NCI-H82 treated with DMSO at 0.1 percent for 48 hours (cell line): ENCODE measurements around the gene SLX4.
"Not testable (repeated sequence)": the region's sequence is repeated elsewhere in the genome, so short reads cannot be mapped to it uniquely, and the experiment has no call there.

Experiments
- DNase-seq: peaks from one replicate; lab custom pipeline; 2025; ENCODE audit not compliant: unreplicated experiment; lab: John Stamatoyannopoulos, UW

SLX4 gene, protein sequence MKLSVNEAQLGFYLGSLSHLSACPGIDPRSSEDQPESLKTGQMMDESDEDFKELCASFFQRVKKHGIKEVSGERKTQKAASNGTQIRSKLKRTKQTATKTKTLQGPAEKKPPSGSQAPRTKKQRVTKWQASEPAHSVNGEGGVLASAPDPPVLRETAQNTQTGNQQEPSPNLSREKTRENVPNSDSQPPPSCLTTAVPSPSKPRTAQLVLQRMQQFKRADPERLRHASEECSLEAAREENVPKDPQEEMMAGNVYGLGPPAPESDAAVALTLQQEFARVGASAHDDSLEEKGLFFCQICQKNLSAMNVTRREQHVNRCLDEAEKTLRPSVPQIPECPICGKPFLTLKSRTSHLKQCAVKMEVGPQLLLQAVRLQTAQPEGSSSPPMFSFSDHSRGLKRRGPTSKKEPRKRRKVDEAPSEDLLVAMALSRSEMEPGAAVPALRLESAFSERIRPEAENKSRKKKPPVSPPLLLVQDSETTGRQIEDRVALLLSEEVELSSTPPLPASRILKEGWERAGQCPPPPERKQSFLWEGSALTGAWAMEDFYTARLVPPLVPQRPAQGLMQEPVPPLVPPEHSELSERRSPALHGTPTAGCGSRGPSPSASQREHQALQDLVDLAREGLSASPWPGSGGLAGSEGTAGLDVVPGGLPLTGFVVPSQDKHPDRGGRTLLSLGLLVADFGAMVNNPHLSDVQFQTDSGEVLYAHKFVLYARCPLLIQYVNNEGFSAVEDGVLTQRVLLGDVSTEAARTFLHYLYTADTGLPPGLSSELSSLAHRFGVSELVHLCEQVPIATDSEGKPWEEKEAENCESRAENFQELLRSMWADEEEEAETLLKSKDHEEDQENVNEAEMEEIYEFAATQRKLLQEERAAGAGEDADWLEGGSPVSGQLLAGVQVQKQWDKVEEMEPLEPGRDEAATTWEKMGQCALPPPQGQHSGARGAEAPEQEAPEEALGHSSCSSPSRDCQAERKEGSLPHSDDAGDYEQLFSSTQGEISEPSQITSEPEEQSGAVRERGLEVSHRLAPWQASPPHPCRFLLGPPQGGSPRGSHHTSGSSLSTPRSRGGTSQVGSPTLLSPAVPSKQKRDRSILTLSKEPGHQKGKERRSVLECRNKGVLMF (N-terminal part only)

DNA sequence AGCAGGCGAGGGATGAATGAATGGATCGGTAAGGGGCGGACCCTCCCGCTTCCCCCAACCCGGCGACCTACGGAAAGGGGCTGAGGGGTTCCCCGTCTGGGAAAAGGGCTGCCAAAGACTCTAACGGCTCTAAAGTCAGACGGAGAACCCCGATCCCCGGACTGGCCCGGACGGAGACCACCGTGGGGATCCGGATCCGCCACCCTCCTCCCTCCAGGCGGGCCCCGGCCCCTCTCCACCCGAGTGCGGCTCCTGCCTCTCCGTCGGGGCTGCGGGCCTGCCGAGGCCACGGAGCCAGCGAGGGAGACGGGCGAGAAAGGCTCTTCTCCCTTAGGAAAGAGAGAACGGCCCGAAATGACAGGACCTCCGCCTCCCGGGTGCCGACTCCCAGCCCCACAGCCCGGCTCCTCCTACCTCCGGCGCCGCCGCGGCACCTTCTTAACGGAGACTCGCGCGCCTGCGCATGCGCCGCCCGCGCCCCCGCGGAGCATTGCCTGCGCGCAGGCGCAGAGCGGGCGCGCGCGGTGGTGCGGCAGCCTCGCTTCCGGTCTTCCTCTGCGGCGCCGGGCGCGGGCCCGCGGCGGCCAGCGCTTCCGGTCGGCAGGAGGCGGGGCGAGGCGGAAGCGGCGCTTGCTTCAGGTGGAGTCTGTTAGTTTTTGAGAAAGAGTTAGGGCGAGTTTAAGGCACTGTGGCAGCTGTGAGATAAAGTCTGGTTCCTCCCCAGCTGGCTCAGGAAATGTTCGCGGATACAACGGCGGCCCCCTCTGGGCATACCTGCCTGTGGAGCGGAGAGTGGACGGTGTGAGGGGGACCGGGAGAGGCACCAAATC, at the start of gene SLX4:
Gene SLX4, minus strand, starts transcription at position 461 of the 830 bp plus-strand sequence. CDS start 2,642 bp downstream, outside the sequence.
- DNase-seq = peak; percentile 67

DNA sequence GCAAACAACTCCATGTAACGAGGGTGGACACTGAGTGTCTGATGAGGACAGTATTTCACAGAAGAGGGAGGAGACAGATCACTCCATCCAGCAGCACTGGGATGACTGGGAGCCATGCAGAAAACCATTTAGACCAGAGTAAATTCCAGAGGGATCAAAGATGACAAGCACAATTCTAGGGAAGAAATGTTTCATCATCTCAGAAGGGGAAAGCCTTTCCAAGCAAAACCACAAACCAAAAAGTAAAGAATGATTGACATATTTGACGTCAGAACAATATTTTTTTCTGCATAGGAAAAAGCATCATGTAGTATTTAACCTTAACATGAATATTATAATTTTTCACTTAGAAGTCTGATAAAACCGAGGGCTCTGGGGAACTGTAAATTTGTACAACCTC, 47.8 kb upstream of the SLX4 start:
- no peak for DNase-seq

DNA sequence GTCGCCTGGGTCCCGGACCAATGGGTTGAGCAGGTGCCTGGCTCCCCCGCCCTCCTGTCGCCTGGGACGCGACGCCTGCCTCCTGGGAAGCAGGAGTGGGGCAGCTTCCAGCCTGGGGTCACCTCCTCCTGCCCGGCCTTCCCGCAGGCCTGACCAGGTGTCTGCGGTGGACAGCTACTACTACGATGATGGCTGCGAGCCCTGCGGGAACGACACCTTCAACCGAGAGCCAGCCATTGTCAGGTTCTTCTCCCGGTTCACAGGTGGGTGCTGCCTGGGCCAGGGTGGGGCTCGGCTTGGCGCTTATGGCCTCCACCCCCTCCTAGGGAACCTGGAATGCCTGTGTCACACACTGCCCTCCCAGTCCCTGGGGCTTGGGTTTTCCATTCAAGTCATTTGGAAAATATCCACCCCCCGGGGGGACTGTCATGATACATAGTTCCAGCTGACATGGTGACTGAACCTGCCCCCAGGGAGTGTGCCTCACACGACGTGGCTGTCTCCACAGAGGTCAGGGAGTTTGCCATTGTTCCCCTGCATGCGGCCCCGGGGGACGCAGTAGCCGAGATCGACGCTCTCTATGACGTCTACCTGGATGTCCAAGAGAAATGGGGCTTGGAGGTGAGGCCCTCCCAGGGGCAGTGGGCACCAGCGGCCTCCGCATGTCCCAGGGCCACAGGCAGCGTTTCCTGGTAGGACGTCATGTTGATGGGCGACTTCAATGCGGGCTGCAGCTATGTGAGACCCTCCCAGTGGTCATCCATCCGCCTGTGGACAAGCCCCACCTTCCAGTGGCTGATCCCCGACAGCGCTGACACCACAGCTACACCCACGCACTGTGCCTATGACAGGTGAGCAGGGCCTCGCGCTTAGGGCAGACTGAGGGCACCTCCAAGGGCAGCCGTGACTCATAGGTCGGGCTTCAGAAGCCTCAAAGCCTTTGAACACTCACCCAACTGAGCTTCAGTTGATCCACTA, 45.4 kb upstream of the SLX4 start:
- no peak for DNase-seq

DNA sequence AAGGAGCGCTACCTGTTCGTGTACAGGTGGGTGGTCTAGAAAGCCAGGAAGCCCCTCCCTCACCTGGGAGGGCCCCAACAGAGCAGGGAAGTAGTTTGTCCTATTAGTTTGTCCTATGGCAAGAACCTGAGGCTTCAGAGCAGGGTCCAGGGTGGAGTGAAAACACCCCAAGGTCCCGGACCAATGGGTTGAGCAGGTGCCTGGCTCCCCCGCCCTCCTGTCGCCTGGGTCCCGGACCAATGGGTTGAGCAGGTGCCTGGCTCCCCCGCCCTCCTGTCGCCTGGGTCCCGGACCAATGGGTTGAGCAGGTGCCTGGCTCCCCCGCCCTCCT, 44.7 kb upstream of the SLX4 start:
- DNase-seq = not testable (repeated sequence)

DNA sequence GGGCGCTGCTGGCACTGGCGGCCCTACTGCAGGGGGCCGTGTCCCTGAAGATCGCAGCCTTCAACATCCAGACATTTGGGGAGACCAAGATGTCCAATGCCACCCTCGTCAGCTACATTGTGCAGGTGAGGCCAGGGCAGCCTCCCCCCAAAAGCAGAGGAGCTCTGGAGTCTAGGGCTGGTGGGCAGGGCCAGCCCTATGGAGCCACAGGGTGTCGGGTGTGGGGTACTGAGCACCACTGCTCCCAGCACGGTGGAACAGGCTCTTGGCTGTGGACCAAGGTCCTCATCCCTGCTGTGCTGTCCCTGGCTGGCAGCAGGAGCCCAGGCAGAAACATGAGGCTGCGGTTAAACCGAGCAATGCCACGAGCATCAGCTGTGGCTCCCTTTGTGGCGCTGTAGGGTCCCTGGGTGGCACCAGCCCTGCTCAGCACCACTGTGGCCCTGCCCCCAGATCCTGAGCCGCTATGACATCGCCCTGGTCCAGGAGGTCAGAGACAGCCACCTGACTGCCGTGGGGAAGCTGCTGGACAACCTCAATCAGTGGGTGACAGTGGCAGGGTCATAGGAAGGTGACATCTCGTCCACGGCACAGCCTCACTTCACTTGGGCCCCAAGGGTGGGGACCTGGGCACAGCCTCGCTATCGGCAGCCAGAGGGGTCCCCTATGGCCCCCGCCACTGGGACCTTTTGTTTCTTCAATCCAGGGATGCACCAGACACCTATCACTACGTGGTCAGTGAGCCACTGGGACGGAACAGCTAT, 44.2 kb upstream of the SLX4 start:
- DNase-seq = no peak

DNA sequence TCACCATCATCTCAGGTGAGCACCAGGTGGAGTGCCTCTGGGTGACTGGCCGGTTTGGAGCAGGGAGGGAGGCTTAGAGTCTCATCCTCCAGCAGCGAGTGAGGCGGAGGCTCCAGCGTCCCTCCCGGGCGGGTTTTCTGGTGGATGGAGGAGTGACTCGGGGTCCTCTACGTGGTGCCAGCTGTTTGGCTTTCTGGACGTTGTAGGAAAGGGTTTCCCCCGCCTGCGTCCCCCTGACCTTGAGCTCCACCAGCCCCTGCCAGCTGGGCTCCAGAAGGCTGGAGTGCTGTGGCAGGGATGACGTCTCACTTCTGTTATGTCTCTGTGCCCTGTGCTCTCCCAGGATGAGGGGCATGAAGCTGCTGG, 43.6 kb upstream of the SLX4 start:
- no peak for DNase-seq

DNA sequence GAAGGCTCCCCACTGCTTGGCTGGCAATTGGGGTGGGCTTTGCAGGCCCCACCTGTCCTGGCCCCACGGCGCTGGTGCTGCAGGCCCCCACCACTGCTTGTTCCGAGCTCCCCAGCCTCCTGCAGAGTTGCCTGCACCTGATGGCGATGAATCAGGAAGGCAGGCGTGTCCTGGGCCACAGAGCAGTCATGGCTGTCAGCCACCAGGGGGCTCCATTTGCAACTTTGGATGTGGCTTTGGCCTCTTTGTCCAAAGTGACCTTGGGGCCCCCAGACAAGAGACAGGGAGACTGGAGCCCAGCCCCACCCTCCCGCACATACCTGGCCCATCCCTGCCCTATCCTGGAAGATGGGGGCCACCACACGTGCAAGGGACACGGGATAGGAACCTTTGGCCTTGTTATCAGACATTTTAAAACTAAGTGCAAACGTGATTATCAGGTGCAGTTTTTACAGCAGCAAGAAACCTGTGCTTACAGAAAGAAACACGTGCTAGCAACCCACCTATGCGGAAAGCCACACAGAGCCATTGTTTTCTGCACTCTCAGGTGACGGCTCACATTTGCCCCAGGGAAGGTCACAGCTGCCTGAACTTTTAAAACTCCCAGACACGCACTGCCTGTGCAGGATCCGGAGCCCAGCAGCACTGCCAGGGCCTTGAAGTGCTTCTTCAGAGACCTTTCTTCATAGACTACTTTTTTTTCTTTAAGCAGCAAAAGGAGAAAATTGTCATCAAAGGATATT, 43.0 kb upstream of the SLX4 start, which contains the start of gene DNASE1:
Gene DNASE1, plus strand, starts transcription at position 443 of the 743 bp plus-strand sequence. CDS start 683 bp downstream, outside the sequence.
- DNase-seq = no peak

DNA sequence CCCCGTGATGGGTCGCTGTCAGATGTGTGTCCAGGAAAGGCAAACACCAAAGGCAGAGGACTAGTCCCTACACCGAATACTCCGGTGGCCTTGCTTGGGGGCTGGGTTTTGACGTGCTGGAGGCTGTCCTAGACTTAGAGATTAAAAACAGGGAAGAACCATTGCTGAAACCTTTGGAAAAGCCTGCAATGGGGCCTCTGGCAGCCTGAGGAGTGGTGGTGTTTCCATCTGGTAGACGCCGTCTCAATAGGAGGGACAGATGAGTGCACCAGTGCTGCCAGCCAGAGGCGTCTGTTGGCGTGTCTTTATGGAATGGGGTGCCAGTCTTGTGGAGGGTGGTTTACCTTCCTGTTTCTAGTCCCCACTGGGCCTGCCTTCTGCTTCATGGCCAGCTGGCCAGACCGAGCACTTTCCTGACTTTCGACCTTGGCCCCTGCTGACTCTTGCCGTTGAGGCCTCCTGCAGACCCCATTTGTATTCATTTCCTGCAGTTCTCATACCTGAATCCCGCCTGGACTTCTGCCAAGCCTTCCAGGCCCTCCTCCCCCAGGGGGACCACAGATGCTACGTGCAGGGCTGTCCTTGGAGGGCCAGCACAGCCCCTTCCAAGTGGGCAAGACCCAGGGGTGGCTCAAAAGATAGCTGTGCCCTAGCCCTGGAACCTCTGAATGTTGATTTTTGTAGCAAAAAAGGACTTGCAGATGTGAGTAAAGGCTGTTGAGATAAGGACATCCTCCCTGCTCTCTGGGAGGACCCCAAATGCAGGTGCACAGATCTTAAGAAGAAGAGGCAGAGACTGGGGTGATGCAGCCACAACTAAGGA, 41.2 kb upstream of the SLX4 start:
- no peak for DNase-seq

DNA sequence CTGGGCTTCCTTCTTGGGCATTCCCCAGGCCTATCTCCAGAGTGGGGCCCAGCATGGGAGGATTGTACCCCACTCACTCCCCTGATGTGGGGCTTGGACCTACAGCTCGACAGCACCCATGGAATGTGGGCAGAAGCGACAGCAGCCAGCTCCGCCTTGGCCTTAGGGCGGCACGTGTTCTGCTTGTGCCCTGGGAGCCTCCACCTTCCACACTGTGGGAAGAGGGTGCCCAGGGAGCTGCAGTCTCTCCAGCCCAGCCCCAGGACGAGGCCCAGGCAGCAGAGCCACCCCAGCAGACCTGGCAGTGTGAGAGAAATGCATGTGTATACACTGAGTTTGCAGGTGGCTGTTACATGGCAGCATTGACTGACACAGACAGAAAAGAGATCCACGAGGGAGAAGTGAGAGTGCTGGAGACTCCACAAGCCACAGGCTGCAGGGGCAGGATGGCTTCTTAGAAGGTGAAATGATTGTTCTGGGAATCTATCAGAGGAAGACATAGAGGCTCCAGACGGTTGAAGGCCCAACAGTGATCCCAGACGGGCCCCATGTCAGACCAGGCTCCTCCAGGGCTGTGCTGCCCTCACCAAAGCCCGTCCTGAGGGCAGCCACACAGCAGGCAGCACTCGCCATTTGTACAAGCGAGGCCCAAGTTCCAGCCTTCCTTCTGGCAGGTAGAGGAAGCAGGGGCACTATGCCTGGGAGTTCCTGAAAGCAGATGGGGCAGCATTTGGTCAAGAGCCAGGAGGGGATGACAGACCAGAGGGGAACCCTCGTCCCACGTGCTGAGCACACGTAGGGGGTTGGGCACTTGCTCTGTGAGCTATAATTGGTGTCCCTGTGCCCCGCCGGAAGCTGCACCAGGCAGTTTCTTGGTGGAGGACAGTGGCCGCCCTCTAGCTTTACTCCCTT, 40.3 kb upstream of the SLX4 start:
- no peak for DNase-seq

DNA sequence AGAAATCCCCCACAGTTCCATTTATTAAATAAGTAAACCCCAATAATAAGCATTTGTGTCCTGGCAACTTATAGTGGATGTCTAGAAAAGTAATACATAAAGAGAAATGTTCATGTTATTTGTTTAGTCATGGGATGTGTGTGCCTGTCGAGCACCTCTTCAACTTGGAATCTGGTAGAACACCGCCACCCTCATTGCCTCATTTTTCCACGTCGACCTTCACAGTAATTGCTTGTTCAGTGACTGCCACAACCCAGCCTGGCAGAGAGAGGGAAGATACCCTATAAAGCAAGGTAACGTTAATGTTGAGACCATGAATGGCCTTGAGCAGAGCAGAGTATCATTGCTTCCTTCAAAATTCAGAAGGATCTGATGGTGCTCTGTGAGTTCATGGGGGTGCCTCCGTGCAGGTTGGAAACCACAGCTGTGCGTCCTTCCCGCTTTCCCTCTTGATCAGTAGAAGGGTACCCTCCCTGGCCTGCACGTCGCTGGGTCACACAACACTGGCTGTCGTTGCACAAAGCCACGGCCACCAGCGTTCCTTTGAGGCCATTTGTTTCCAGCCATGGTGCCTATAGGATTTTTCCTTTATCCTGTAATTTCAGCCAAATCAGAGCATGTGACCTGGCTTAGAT, 39.3 kb upstream of the SLX4 start:
- DNase-seq = no peak

DNA sequence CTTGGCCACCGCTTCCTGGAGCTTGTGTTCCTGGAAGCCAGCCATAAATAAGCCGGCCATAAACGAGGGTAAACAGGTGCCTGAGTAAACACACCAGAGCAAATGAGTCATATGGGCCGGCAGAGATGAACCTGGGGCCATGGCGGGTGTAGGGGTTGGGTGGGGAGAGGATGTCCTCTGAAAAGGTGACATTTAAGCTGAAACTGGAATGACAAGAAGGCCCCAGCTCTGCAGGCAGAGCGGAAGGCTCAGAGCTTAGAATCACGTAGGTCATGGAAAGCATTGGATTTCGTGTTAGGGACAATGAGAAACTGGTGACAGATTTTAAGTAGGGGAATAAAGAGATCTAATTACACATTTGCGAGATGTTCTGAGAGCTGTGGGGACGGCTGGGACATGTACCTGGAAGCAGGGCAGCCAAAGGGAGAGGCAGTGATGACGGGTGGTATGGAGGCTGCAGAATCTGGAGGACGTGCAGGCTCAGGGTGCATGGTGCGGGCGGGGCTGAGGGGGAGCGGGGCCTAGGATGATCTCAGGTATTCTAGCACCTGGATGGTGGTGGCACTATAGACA, 35.0 kb upstream of the SLX4 start:
- DNase-seq = no peak

DNA sequence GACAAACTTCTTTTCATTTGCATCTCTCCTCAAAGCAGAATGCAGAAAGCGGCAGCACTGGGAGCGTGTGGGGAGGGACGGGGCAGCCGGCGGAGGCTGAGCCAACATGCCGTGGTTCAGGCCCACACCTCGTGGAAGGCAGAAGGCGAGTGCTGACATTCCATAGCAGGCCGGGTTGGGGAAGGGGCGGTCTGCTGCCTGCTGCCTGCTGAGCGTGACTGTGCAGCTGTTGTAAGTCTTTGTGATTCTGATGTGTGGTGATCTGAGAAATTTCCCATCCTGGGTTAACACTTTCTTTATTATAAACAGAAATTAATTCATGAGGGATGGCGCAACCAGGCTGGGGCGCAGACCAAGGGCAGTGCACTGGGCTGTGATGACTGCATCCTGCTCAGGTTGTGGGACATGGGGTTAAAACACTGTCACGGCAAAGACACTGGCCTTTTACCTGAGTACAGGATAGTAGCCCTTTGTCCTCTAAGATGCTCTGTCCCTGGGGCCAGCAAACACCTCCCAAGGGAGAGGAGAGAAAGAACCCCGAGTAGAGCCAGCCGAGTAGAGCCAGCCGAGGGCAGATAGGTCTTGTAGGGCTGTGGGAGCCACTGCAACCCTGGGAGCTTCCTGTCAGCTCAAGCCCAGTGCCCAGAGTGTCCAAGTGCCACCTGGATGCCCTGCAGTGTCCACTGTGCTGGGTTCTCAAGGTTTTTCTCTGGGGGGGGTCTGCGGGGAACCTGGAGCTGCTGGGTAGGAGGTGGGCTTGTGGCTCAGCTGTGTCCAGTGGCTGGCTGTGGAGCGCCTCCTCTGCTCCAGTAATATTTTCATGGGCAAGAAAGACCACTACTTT, 34.3 kb upstream of the SLX4 start:
- DNase-seq = no peak

DNA sequence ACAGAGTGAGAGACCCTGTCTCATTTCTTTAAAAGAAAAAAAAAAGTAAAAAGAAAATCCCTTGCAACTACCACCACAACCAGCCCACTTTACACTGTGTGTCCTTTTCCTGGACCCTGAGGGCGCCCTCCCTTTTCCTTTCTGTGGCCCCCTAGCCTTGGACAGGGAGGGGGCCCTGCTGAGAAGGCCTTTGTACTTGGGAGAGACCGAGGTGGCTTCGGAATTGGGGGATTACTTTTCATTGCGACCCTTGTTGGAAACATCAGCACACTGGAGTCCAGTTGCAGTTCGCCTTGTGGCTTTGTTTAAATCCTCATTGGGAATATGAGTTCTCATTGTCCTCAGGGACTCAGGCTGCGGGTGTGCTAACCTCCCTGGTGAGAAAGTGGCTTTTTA, 33.7 kb upstream of the SLX4 start:
- DNase-seq = no peak

DNA sequence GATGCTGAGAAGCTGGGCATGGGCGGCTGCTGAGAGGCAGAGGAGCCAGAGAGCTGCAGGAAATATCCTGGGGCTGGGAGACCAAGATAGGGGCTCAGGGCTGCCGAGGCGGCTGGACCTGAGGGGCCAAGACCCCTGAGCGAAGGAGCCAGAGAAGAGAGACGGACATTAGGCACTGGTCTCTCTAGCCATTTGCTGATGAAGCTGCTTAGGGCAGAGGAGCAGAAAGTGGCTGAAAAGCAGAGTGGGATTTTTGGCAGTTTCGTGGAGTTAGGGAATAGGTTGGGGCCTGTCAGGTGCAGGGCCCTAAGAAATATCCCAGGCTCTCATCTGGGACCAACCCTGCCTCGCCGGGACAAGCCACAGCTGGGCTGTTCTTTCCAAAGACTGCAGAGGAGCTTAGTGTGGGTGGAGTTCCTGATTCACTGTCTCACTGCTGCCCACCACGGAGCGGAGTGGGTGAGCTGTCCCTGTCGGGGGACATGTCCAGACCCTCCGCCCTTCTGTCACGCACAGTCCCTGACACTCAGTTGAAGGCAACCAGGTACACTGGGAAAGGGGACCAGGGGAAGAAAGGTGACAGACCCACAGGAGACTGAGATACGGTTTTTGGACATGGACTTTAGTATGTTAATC, 31.8 kb upstream of the SLX4 start:
- no peak for DNase-seq
